Liver (tissue), 9 donors: ENCODE data around the gene TOR1A. TPM values are rescaled to one million over a fixed set of nuclear protein-coding genes. Genes with fewer than 3 reads are reported as not detected.

Experiments
- DNase-seq: peaks from one replicate; pipeline ENCODE4 v3.0.0-alpha.2; 2017; ENCODE audit warnings: low spot score
- H3K27ac ChIP-seq, 2 donors: one replicate each; pipeline ENCODE4 v1.7.0; 2013; ENCODE audit warnings: inconsistent platforms in 2 of 2, low read length in 2 of 2, control low read depth in 1 of 2, low read depth in 1 of 2, mild to moderate bottlenecking in 1 of 2
- H3K27me3 ChIP-seq, 4 donors: one replicate each; pipeline versions ENCODE4 v1.6.1 to v1.7.0; 2013; ENCODE audit warnings: low read length in 3 of 4, inconsistent platforms in 1 of 4, mild to moderate bottlenecking in 1 of 4, moderate library complexity in 1 of 4; ENCODE audit not compliant: control insufficient read depth in 4 of 4, insufficient read depth in 4 of 4
- H3K36me3 ChIP-seq, 4 donors: one replicate each; pipeline versions ENCODE4 v1.6.1 to v1.7.0; 2013; ENCODE audit warnings: low read length in 3 of 4, mild to moderate bottlenecking in 3 of 4, low read depth in 1 of 4, moderate library complexity in 1 of 4; ENCODE audit not compliant: control insufficient read depth in 4 of 4, insufficient read depth in 3 of 4
- H3K4me1 ChIP-seq, 4 donors: one replicate each; pipeline versions ENCODE4 v1.6.1 to v1.7.0; 2013; ENCODE audit warnings: low read length in 3 of 4, mild to moderate bottlenecking in 3 of 4, moderate library complexity in 1 of 4; ENCODE audit not compliant: control insufficient read depth in 4 of 4, insufficient read depth in 4 of 4
- H3K4me3 ChIP-seq, 3 donors: one replicate each; pipeline versions ENCODE4 v1.6.1 to v1.7.0; 2013; ENCODE audit warnings: low read length in 3 of 3, control low read depth in 1 of 3, low read depth in 1 of 3, mild to moderate bottlenecking in 1 of 3
- H3K9ac ChIP-seq, 2 donors: one replicate each; pipeline ENCODE4 v1.7.0; 2013; ENCODE audit warnings: low read length in 2 of 2, mild to moderate bottlenecking in 2 of 2, moderate library complexity in 2 of 2, control low read depth in 1 of 2, low read depth in 1 of 2
- H3K9me3 ChIP-seq, 4 donors: one replicate each; pipeline versions ENCODE4 v1.6.1 to v1.7.0; 2013; ENCODE audit warnings: low read length in 3 of 4; ENCODE audit not compliant: control insufficient read depth in 4 of 4
- EGR1 ChIP-seq, 2 donors: IDR thresholded peaks; 2 replicates each; pipeline ENCODE4 v1.6.1; 2016 to 2018; ENCODE audit warnings: antibody characterized with exemption in 2 of 2, low read depth in 2 of 2
- FOXA1 ChIP-seq: IDR thresholded peaks from 2 replicates; pipeline ENCODE4 v1.6.1; 2016; ENCODE audit warnings: antibody characterized with exemption
- FOXA2 ChIP-seq: IDR thresholded peaks from 2 replicates; pipeline ENCODE4 v1.6.1; 2016; ENCODE audit warnings: antibody characterized with exemption
- GABPA ChIP-seq, 2 donors: IDR thresholded peaks in 1 of 2; conservative IDR thresholded peaks in 1 of 2; 2 replicates each; pipeline ENCODE4 v1.6.1; 2016; ENCODE audit warnings: antibody characterized with exemption in 2 of 2, mild to moderate bottlenecking in 1 of 2, moderate library complexity in 1 of 2
- HNF4A ChIP-seq, 2 donors: conservative IDR thresholded peaks; 2 replicates each; pipeline ENCODE4 v1.6.1; 2016; ENCODE audit warnings: antibody characterized with exemption in 2 of 2, mild to moderate bottlenecking in 2 of 2
- HNF4G ChIP-seq: IDR thresholded peaks from 2 replicates; pipeline ENCODE4 v1.6.1; 2016; ENCODE audit warnings: antibody characterized with exemption
- JUND ChIP-seq, 2 donors: IDR thresholded peaks; 2 replicates each; pipeline ENCODE4 v1.6.1; 2016; ENCODE audit warnings: antibody characterized with exemption in 2 of 2
- MAX ChIP-seq: IDR thresholded peaks from 2 replicates; pipeline ENCODE4 v1.6.1; 2016; ENCODE audit warnings: antibody characterized with exemption
- NR2F2 ChIP-seq: IDR thresholded peaks from 2 replicates; pipeline ENCODE4 v1.6.1; 2016; ENCODE audit warnings: antibody characterized with exemption
- RAD21 ChIP-seq, 2 donors: IDR thresholded peaks; 2 replicates each; pipeline ENCODE4 v1.6.1; 2016; ENCODE audit warnings: antibody characterized with exemption in 2 of 2, mild to moderate bottlenecking in 2 of 2
- REST ChIP-seq: IDR thresholded peaks from 2 replicates; pipeline ENCODE4 v1.6.1; 2016; ENCODE audit warnings: antibody characterized with exemption, mild to moderate bottlenecking
- RXRA ChIP-seq, 2 donors: IDR thresholded peaks; 2 replicates each; pipeline ENCODE4 v1.6.1; 2017 to 2018; ENCODE audit warnings: antibody characterized with exemption in 2 of 2, mild to moderate bottlenecking in 1 of 2
- SP1 ChIP-seq: IDR thresholded peaks from 2 replicates; pipeline ENCODE4 v1.6.1; 2018; ENCODE audit warnings: antibody characterized with exemption, mild to moderate bottlenecking
- TAF1 ChIP-seq: conservative IDR thresholded peaks from 2 replicates; pipeline ENCODE4 v1.6.1; 2016; ENCODE audit warnings: antibody characterized with exemption, mild to moderate bottlenecking
- YY1 ChIP-seq: IDR thresholded peaks from 2 replicates; pipeline ENCODE4 v1.6.1; 2016; ENCODE audit warnings: antibody characterized with exemption, mild to moderate bottlenecking
- WGBS: extraction: QIAGEN DNeasy Blood & Tissue Kit; methylation state at CpG from one replicate; pipeline ENCODE4 v1.1.7; 2013; 5-methylcytosine and 5-hydroxymethylcytosine counted together
- polyA plus RNA-seq, 2 donors: library from polyadenylated mRNA; stranded (reverse) in 1 of 2; unstranded in 1 of 2; fragments of 200-250 nt in 1 of 2; fragments of >200 nt in 1 of 2; fragmentation: Nextera tagmentation in 1 of 2; extraction: Ambion mirVana in 1 of 2; gene quantifications; one replicate each; pipeline versions ENCODE4 v1.2.1 to v1.2.3, GENCODE V29; 2013 to 2015
- total RNA-seq, 2 donors: library from RNA; depleted of rRNA; stranded (reverse); fragments of >200 nt; gene quantifications; one replicate each; pipeline ENCODE4 v1.2.3, GENCODE V29; 2014
- TF ChIP-seq, protein P1 (sequence below): IDR thresholded peaks from 2 replicates; pipeline ENCODE4 v1.6.1; 2016; ENCODE audit warnings: antibody characterized with exemption
- TF ChIP-seq, protein P2 (sequence below): fragments of 150-350 bp; IDR thresholded peaks from 2 replicates; pipeline ENCODE4 v1.5.1; 2017; ENCODE audit warnings: improper control_type of control experiment, low read depth, low read length; ENCODE audit not compliant: missing input control
- TF ChIP-seq, protein P3 (sequence below): IDR thresholded peaks from 2 replicates; pipeline ENCODE4 v1.6.1; 2016; ENCODE audit warnings: antibody characterized with exemption
- donor health status: healthy.
- donor health status: healthy.
- donor health status: healthy.
- donor health status: healthy.
- donor health status: healthy.

The TOR1A gene
- total and polyA plus RNA-seq, 4 donors: 18.3 to 34.0 (median 29.8) TPM

- TF ChIP-seq, protein P1, sequence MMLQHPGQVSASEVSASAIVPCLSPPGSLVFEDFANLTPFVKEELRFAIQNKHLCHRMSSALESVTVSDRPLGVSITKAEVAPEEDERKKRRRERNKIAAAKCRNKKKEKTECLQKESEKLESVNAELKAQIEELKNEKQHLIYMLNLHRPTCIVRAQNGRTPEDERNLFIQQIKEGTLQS: no peak
- TF ChIP-seq JUND (IDR thresholded peaks at IDR 0.05): no peak
- TF ChIP-seq, protein P2, sequence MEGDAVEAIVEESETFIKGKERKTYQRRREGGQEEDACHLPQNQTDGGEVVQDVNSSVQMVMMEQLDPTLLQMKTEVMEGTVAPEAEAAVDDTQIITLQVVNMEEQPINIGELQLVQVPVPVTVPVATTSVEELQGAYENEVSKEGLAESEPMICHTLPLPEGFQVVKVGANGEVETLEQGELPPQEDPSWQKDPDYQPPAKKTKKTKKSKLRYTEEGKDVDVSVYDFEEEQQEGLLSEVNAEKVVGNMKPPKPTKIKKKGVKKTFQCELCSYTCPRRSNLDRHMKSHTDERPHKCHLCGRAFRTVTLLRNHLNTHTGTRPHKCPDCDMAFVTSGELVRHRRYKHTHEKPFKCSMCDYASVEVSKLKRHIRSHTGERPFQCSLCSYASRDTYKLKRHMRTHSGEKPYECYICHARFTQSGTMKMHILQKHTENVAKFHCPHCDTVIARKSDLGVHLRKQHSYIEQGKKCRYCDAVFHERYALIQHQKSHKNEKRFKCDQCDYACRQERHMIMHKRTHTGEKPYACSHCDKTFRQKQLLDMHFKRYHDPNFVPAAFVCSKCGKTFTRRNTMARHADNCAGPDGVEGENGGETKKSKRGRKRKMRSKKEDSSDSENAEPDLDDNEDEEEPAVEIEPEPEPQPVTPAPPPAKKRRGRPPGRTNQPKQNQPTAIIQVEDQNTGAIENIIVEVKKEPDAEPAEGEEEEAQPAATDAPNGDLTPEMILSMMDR: no peak
- TF ChIP-seq RAD21 (IDR thresholded peaks at IDR 0.05): no peak
- TF ChIP-seq GABPA (IDR thresholded peaks at IDR 0.05 in 1 of 2, conservative IDR thresholded peaks at IDR 0.05 in 1 of 2): no peak
- TF ChIP-seq FOXA1: no peak
- no peak for TF ChIP-seq FOXA2
- no peak for TF ChIP-seq SP1
- no peak for TF ChIP-seq HNF4G
- no peak for TF ChIP-seq TAF1
- no peak for TF ChIP-seq HNF4A (conservative IDR thresholded peaks at IDR 0.05)
- no peak for TF ChIP-seq RXRA (IDR thresholded peaks at IDR 0.05)
- TF ChIP-seq EGR1 (IDR thresholded peaks at IDR 0.05; ENCODE audit: low read depth in 2 of 2): no peak
- TF ChIP-seq NR2F2: no peak
- no peak for TF ChIP-seq REST
- no peak for TF ChIP-seq YY1
- TF ChIP-seq MAX: no peak
- TF ChIP-seq, protein P3, sequence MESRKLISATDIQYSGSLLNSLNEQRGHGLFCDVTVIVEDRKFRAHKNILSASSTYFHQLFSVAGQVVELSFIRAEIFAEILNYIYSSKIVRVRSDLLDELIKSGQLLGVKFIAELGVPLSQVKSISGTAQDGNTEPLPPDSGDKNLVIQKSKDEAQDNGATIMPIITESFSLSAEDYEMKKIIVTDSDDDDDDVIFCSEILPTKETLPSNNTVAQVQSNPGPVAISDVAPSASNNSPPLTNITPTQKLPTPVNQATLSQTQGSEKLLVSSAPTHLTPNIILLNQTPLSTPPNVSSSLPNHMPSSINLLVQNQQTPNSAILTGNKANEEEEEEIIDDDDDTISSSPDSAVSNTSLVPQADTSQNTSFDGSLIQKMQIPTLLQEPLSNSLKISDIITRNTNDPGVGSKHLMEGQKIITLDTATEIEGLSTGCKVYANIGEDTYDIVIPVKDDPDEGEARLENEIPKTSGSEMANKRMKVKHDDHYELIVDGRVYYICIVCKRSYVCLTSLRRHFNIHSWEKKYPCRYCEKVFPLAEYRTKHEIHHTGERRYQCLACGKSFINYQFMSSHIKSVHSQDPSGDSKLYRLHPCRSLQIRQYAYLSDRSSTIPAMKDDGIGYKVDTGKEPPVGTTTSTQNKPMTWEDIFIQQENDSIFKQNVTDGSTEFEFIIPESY: no peak
- H3K9me3 ChIP-seq: no peaks in the 10 kb centered on the region
- no peak overlapping the region for H3K4me3 ChIP-seq
- DNase-seq: no peak
- no peak overlapping the region for H3K27ac ChIP-seq
- H3K36me3 ChIP-seq: peaks cover 0 to 2% (median 0%) of the 10 kb centered on the region in 4 donors
- no peak overlapping the region for H3K9ac ChIP-seq
- peaks cover 0 to 12% (median 11%) of the 10 kb centered on the region in 4 donors for H3K4me1 ChIP-seq
- WGBS: 90% methylated on average over 8 of the region's 8 CpGs
- no peaks in the 10 kb centered on the region for H3K27me3 ChIP-seq
Measured at GRCh38 chr9:129840034-129840433, 16.1 kb upstream of the TOR1A start.
